Activated CD4-positive, alpha-beta T cell treated with anti-CD3 and anti-CD28 coated beads, Interleukin-2, Interleukin-4, amounts not matched to agents 100 ng/mL and 50 ng/mL, durations not matched to agents 16 hours and 8 hours (primary cell): ENCODE data around the gene HK2.
"Not testable (repeated sequence)": the region's sequence is repeated elsewhere in the genome, so short reads cannot be mapped to it uniquely, and the experiment has no call there.

Experiments
- DNase-seq: peaks from one replicate; pipeline ENCODE4 v3.0.0-alpha.2; 2020; ENCODE audit warnings: low spot score

Gene HK2

GRCh38 chr2:74834792-74835755 is 1.1 kb downstream of the HK2 start:
- peak; percentile 77 for DNase-seq

DNA sequence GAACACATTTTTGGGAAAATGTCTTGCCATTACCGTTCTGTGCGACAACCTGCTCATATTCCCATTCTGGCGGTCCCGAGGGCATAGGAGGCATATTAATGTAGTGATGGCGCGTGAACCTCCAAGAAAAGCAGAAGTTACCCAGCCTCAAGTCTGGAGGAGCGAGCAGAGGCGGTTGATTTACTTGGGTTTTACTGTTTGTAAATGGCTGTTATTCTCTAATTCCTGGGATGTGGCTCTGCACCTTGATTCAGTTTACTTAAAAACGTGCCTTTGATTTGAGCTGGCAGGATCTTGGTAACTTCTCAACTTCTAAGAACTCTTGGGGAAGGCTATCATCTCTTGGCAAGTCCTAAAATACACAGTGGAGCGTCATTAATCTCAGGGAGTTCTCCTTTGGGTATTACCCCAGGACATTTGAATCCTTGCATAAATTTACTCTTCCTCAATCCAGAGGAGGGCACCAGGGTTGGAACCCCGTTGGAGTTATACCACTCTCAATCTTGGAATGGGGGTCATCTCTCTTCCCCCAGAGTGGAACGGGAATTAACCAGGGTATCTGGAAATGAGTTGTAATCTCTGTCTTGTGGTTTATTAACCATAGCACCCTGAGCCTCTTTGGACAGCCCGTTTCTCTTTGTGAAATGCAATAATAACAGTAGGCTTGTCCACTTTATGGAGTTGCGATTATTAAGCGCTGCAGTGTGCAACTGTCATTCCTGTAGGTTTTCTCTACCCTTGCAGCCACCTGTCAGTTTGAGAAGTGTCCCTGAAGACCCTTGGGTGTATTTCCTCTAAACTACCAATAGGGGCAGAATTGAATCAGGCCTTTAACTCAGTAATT is 2.1 kb downstream of the HK2 start:
- peak; percentile 51 for DNase-seq

GRCh38 chr2:74836675-74837401 is 2.9 kb downstream of the HK2 start:
- no peak for DNase-seq

DNA sequence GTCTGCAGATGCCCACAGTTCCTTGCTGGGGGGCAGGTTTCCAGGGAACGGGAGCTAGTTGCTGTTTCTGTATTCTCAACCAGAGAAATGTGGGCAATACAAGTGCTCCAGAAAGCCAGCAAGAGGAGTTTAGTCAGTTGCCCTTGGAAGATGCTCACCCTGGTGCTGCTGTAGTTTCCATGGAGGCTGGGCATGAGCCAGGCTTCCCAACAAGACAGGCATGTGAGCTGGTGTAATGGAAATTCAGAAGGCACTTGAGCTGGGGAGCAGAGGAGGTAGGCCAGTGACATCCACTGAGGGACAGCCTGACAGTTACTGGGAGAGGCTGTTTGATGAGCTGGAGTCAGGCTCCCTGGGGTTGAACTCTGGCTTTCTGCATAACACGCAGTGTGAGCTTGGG is 7.7 kb downstream of the HK2 start:
- no peak for DNase-seq

DNA sequence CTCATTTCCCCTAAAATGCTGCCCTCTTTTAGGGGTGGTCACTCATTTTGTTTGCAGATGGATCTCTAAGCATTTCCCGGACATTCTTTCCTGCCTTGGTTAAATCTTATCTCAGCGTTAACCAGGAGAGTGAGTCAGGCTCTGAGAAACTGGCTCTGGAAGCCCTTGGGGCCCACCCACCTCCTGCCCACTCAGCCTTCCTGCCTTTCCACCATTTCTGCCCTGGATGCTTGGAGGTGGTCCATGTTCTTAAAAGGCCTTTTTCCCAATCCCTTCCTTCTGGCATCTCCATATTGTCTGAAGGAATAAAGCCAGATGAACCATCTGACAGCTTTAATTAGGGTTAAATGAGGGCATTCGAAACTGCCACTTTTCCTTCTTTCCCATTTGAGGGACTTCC is 9.5 kb downstream of the HK2 start:
- DNase-seq = no peak

DNA sequence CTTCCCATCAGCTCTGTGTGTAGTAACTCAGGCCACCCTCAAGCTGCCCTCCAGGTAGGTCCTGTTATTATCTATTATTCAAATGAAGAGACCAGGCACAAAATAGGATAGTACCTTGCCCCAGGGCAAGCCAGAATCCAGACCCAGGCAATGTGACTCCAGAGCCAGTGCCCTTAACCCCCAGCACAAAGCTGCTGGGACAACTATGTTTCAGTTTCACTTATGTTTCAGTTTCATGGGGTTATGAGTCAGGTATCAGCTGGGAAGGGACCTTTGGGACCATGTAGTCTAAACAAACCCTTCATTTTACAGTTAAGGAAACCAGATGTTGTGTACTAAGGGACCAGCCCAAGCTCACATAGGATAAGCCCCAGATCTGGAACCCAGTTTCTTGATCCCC is 10.0 kb downstream of the HK2 start:
- peak; percentile 63 for DNase-seq

- DNase-seq = no peak
Observed at GRCh38 chr2:74844752-74845151, 10.8 kb downstream of the HK2 start.

GRCh38 chr2:74845217-74845751 is 11.4 kb downstream of the HK2 start:
- peak; percentile 49 for DNase-seq

DNA sequence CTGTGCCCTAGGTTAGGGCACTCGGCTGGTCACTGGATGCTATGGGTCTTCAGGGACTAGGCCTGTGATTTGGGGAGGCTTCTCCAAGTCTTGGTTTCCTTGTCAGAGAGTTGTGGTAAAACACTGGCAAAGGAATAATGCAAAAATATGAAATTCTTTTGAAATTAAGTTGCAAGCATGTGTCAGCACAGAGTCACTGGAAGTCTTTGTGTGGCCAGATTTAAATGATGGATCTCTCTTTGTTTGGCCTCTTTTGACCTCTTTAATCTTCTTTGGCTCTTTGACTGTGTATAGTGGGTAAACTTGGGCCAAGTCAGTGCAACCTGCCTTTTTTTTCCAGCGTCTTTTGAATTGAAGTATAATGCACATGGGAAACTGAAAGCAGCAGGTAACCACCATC is 12.1 kb downstream of the HK2 start:
- DNase-seq = no peak

DNA sequence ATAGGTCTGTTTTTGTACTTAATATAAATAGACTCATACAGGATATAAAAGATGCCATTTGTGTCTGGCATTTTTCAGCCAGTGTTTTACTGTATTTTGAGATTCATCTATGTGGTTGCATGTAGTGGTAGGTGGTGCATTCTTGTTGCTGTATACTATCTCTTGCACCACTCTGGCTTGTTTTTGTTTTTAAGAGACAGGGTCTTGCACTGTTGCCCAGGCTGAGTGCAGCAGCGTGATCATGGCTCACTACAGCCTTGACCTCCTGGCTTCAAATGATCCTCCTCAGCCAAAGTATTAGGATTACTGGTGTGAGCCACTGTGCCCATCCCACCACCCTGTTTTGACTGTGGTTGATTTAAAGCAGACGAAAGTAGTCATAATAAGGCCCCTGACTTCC is 12.6 kb downstream of the HK2 start:
- DNase-seq = no peak

DNA sequence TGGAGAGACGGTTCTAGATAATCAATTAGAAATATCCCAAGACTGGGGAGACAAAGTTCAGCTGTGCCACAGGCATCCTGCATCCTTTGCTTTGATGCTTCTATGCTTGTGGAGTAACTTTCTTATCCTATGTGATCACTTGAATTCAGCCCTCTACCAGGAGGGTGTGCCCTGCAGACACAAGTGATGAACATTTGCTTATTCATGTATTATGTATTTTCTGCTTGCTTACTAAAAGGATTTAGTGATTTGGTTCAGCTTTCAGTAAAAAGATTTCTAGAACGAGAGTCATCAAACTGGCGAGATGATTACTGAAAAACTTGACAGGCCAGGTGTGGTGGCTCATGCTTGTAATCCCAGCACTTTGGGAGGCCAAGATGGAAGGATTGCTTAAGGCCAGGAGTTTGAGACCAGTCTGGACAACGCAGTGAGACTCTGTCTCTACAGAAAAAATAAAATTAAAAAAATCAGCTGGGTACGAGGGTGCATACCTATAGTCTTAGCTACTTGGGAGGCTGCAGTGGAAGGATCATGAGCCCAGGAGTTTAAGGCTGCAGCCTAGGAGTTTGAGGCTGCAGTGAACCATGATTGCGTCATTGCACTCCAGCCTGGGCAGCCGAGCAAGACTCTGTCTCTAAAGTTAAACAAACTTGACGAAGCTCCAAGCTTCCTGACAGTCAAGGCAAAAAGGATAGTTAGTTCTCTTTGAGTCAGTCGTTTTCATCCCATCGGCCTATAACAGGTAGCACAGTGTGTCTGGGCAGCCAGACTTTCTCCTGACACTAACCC is 13.3 kb downstream of the HK2 start:
- no peak for DNase-seq

GRCh38 chr2:74849228-74849892 is 15.4 kb downstream of the HK2 start:
- DNase-seq = peak; percentile 66

DNA sequence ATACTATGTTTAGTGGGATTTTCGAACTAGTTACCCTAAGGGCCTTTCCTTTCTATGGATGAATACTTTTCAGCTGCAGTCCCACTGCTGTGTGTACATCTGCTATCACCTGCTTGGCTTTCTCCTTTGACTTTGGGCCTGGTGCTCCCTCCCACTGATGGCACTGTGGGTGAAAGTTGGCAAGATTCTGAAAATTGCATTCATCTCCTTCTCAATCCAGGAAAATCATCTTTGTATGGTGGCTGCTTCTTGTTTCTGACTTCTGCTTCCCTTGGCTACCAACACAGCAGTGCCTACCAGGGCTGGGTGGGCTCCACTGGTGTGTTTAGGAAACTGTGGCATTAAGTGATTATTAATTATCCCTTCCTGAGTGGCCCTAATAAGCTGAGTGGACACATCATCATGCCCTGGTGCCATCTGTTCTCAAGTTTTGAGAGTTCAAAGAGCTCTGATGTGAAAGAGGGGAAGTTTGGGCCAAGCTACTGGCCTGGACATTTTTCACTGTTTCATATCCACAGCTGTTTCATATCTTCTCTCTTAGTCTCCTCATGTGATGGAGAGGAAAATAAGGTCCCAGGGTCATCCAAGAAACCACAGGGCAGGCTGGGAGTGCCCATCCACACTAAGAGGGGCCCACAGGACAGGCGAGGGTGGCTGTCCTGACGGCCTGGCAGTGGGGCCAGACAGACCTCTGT is 16.7 kb downstream of the HK2 start:
- DNase-seq = no peak

DNA sequence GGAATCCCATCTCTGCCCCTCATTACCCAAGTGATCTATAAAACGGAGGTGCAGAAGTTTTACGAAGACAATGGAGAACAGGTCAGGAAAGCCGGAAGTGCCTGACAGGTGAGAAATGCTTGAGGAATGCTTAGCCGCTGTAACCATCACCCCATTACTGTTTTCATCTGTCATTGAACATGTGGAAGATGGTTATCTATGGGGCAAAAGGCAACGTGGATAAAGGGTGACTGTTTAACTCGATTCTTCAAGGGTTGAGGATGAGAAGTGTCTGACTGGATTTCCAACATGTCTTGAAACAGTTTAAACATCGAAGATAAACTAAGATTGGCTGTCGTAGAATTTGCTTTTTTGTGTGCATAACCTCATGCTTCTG is 17.3 kb downstream of the HK2 start:
- DNase-seq = no peak

DNA sequence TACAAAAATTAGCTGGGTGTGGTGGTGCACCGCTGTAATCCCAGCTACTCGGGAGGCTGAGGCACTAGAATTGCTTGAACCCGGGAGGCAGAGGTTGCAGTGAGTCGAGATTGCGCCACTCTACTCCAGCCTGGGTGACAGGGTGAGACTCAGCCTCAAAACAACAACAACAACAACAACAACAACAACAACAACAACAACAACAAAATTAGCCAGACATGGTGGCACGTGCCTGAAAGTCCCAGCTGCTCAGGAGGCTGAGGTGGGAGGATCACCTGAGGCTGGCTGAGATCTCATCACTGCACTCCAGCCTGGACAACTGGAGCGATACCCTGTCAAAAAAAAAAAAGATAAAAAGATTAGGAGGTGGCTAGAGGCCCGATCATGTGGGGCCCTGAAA is 19.4 kb downstream of the HK2 start:
- DNase-seq = not testable (repeated sequence)

DNA sequence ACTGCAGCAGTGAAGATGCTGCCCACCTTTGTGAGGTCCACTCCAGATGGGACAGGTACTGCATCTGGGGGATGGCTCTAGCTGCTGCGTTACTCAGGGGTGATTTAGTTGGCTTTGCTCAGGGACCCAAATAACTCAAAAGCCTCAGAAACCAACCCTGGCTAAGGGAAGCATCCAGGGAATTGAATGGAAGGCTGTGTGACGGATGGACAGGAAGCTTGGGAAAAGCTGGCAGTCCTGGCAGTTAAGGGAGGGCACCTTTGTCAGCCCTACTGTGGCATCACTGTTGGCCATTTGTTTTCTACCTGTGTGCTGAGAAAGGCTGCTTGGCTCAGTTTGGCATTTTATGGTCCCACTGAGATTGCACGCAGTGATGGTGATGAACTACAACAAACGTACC is 20.5 kb downstream of the HK2 start:
- DNase-seq = no peak

DNA sequence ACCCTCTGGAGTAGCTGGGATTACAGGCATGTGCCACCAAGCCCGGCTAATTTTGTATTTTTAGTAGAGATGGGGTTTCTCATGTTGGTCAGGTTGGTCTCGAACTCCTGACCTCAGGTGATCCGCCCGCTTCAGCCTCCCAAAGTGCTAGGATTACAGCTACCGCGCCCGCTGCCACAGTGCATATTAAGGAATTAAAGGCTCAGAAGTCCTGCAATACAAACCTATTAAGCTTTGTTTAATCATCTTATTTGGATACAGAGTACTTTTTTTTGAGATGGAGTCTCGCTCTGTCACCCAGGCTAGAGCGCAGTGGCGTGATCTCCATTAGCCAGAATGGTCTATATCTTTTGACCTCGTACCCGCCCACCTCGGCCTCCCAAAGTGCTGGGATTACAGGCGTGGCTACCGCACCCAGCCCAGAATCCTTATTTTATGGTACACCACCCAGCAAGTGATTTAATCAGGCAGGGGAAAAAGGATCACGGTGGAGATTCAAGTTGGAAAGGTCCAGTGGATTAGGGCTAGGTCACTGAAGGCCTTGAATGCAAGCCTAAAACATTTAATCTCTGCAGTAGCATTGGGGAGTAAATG is 21.3 kb downstream of the HK2 start:
- DNase-seq = not testable (repeated sequence)

DNA sequence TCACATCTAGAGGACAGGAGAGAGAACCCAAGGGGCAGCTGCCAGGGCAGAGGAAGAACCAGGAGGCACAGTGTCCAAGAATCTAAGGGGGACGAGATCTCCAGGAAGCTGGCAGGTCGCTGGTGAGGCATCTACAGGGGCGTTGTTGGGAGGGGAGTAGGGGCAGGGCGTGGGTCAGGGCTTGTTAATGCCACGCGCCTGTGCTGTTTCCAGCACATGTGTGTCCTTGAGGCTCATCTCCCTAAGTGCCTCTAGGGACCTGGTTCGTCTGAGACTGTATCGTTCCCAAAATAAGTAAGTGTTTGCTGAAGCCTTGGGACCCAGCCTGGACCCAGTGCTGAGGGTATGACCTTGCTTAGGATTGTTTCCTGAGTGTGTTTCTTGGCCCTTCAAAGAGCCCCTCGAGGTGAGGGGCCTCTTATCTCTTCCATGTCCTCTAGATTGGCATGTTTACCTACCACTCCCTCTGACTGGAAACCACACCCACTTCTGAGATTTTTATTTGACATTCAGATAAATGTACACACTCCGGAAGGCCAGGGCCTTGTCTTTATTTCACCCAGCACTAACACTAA is 22.2 kb downstream of the HK2 start:
- DNase-seq = no peak

DNA sequence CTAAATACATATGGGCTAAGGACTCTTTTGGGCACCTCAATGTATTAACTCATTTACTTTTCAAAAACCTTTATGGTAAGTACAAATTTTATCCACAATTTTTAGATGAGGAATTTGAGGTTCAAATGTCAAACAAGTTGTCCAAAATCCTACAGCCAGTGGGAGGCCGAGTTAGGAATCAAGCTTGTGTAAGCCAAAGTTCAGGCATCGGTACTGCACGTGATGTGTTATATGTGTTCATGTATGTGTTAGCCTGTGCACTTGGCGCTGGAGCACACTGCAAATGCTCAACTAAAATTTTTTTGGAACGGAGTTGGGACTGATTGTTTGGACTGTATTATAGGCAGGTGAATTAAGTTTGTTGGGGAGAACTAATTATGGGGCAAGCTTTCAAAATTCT is 22.7 kb downstream of the HK2 start:
- DNase-seq = no peak
